Bronchial epithelial cell (primary cell): ENCODE measurements around the gene PRKG1. TPM values are rescaled to one million over a fixed set of nuclear protein-coding genes. Genes with fewer than 3 reads are reported as not detected.
A peak's percentile ranks its signal among the peaks of the same experiment; 100 is the strongest.

Source experiments
- DNase-seq: peaks from one replicate; pipeline ENCODE4 v3.0.0-alpha.2; 2010; ENCODE audit warnings: low read depth
- FAIRE-seq: peaks from 2 replicates; lab custom pipeline; 2011; peaks lifted over from hg19 to GRCh38; lab: Jason Lieb, UNC
- H3K27me3 ChIP-seq: 2 replicates; pipeline ENCODE4 v1.5.1; 2011; ENCODE audit warnings: low read length; ENCODE audit not compliant: control insufficient read depth, insufficient read depth
- H3K36me3 ChIP-seq: 2 replicates; pipeline ENCODE4 v1.5.1; 2011; ENCODE audit warnings: low read length; ENCODE audit not compliant: control insufficient read depth, insufficient read depth
- H3K4me3 ChIP-seq: 2 replicates; pipeline ENCODE4 v1.5.1; 2011; ENCODE audit warnings: mild to moderate bottlenecking, low read depth, low read length, control low read depth
- CTCF ChIP-seq: IDR thresholded peaks from 2 replicates; pipeline ENCODE4 v1.5.1; 2011; ENCODE audit warnings: mild to moderate bottlenecking, moderate library complexity, low read length, control low read depth, inconsistent platforms; ENCODE audit not compliant: insufficient read depth, severe bottlenecking
- total RNA-seq: library from RNA; depleted of rRNA; stranded (reverse); fragments of >200 nt; gene quantifications from 2 replicates; pipeline ENCODE4 v1.2.1, GENCODE V29; 2014

PRKG1 gene
- total RNA-seq, 1 donor from 2014 or later: 0.26 TPM

- Histone ChIP-seq H3K4me3 (no peak overlapping the region), H3K27me3 (no peaks in the 10 kb centered on the region), H3K36me3 (no peaks in the 10 kb centered on the region)
- DNase-seq (peak; percentile 32), FAIRE-seq (no peak)
- TF ChIP-seq CTCF: no peak
Observed at GRCh38 chr10:51763746-51764145, 689.5 kb downstream of the PRKG1 start.

GRCh38 chr10:51765284-51765971 lies 691.1 kb downstream of the PRKG1 start:
- no peak for TF ChIP-seq CTCF
- no peaks in the 10 kb centered on the region for H3K27me3 ChIP-seq
- H3K36me3 ChIP-seq: no peaks in the 10 kb centered on the region
- FAIRE-seq: no peak
- peak; percentile 37 for DNase-seq
- no peak overlapping the region for H3K4me3 ChIP-seq

- H3K27me3 ChIP-seq: no peaks in the 10 kb centered on the region
- DNase-seq (no peak), FAIRE-seq (no peak)
- TF ChIP-seq CTCF: no peak
- no peak overlapping the region for H3K4me3 ChIP-seq
- no peaks in the 10 kb centered on the region for H3K36me3 ChIP-seq
Observed at GRCh38 chr10:51766423-51767102, 692.3 kb downstream of the PRKG1 start.

GRCh38 chr10:51767103-51767763 lies 692.9 kb downstream of the PRKG1 start:
- no peaks in the 10 kb centered on the region for H3K36me3 ChIP-seq
- FAIRE-seq: no peak
- H3K4me3 ChIP-seq: no peak overlapping the region
- peak; percentile 47 for DNase-seq
- no peak for TF ChIP-seq CTCF
- H3K27me3 ChIP-seq: no peaks in the 10 kb centered on the region

GRCh38 chr10:51768886-51769465 lies 694.7 kb downstream of the PRKG1 start:
- DNase-seq (no peak), FAIRE-seq (no peak)
- no peaks in the 10 kb centered on the region for H3K36me3 ChIP-seq
- H3K4me3 ChIP-seq: no peak overlapping the region
- H3K27me3 ChIP-seq: no peaks in the 10 kb centered on the region
- no peak for TF ChIP-seq CTCF
